HepG2 (cell line): ENCODE measurements around the gene CACNA1G. TPM values are rescaled to one million over a fixed set of nuclear protein-coding genes. Genes with fewer than 3 reads are reported as not detected.
A peak's percentile ranks its signal among the peaks of the same experiment; 100 is the strongest.

Experiments used
- FOXC1 ChIP-seq: sonication (generic); formaldehyde crosslinking; IDR thresholded peaks from 2 replicates; pipeline ENCODE4 v1.8.0; 2022; ENCODE audit warnings: mild to moderate bottlenecking, missing genetic modification reagents, borderline replicate concordance
- HNRNPLL ChIP-seq: fragments of 200-400 bp; formaldehyde crosslinking; IDR thresholded peaks from 2 replicates; pipeline ENCODE4 v1.6.1; 2017; ENCODE audit warnings: mild to moderate bottlenecking, low read depth, low read length; ENCODE audit not compliant: poor library complexity, severe bottlenecking
- KLF12 ChIP-seq: sonication (generic); formaldehyde crosslinking; IDR thresholded peaks from 2 replicates; pipeline ENCODE4 v1.4.0; 2020; ENCODE audit warnings: missing genetic modification reagents, borderline replicate concordance
- SAP130 ChIP-seq: IDR thresholded peaks from 2 replicates; pipeline ENCODE4 v1.6.1; 2016; ENCODE audit warnings: low read depth
- SNAPC2 ChIP-seq: sonication (generic); formaldehyde crosslinking; IDR thresholded peaks from 2 replicates; pipeline ENCODE4 v1.8.1; 2022; ENCODE audit warnings: mild to moderate bottlenecking, missing genetic modification reagents
- SP1 ChIP-seq, 2 experiments: fragments of 450-650 bp in 1 of 2; sonication (generic) in 1 of 2; formaldehyde crosslinking in 1 of 2; IDR thresholded peaks; 2 replicates each; pipeline versions ENCODE4 v1.4.0 to v1.6.1; 2016 to 2020; ENCODE audit warnings: missing genetic modification reagents in 1 of 2
- ZBTB2 ChIP-seq: sonication (generic); formaldehyde crosslinking; IDR thresholded peaks from 2 replicates; pipeline ENCODE4 v1.8.0; 2022; ENCODE audit warnings: low read depth, missing genetic modification reagents
- ZNF10 ChIP-seq: sonication (generic); formaldehyde crosslinking; IDR thresholded peaks from 2 replicates; pipeline ENCODE4 v1.4.0; 2020; ENCODE audit warnings: mild to moderate bottlenecking, low read depth, missing genetic modification reagents, borderline replicate concordance
- ZNF687 ChIP-seq: sonication (generic); formaldehyde crosslinking; IDR thresholded peaks from 2 replicates; pipeline ENCODE4 v1.5.1; 2020; ENCODE audit warnings: mild to moderate bottlenecking, missing genetic modification reagents, moderate library complexity
- ZNF782 ChIP-seq: sonication (generic); formaldehyde crosslinking; IDR thresholded peaks from 2 replicates; pipeline ENCODE4 v1.4.0; 2020; ENCODE audit warnings: missing genetic modification reagents, mild to moderate bottlenecking, borderline replicate concordance
- ZSCAN31 ChIP-seq: sonication (generic); formaldehyde crosslinking; IDR thresholded peaks from 2 replicates; pipeline ENCODE4 v1.5.0; 2020; ENCODE audit warnings: low read depth, mild to moderate bottlenecking, missing genetic modification reagents
- polyA plus RNA-seq, 8 experiments: library from polyadenylated mRNA; depleted of rRNA in 3 of 8; stranded (reverse) in 7 of 8; unstranded in 1 of 8; fragments of >200 nt; fragmentation: Illumina TruSeq in 4 of 8; extraction: Trizol in 4 of 8; gene quantifications; 2 replicates each; pipeline versions ENCODE4 v1.2.1 to v1.2.3, GENCODE V29; 2011 to 2016; ENCODE audit warnings: low read depth in 4 of 8, missing spikeins in 1 of 8, mixed read lengths in 1 of 8; ENCODE audit not compliant: insufficient read depth in 1 of 8
- total RNA-seq, 5 experiments: library from RNA; depleted of rRNA; stranded (reverse); fragments of >200 nt; fragmentation: Illumina TruSeq; extraction: Trizol; gene quantifications; 2 replicates each; pipeline ENCODE4 v1.2.3, GENCODE V29; 2016; ENCODE audit warnings: low read depth in 1 of 5
- TF ChIP-seq, protein P1 (sequence below): sonication (generic); formaldehyde crosslinking; IDR thresholded peaks from 2 replicates; pipeline ENCODE4 v1.8.1; 2022; ENCODE audit warnings: low read depth, mild to moderate bottlenecking, missing genetic modification reagents
- TF ChIP-seq, protein P2 (sequence below): sonication (generic); formaldehyde crosslinking; IDR thresholded peaks from 2 replicates; pipeline ENCODE4 v1.5.1; 2020; ENCODE audit warnings: missing genetic modification reagents, mild to moderate bottlenecking, borderline replicate concordance
- TF ChIP-seq, protein P3 (sequence below): sonication (generic); formaldehyde crosslinking; IDR thresholded peaks from 2 replicates; pipeline ENCODE4 v1.4.0; 2020; ENCODE audit warnings: missing genetic modification reagents, borderline replicate concordance

Gene CACNA1G
- total and polyA plus RNA-seq, 2 of the 13 experiments (the other 11 are each of a cell fraction or from before 2014, with no cell fraction given) = 0.02 TPM; not detected in 1

DNA sequence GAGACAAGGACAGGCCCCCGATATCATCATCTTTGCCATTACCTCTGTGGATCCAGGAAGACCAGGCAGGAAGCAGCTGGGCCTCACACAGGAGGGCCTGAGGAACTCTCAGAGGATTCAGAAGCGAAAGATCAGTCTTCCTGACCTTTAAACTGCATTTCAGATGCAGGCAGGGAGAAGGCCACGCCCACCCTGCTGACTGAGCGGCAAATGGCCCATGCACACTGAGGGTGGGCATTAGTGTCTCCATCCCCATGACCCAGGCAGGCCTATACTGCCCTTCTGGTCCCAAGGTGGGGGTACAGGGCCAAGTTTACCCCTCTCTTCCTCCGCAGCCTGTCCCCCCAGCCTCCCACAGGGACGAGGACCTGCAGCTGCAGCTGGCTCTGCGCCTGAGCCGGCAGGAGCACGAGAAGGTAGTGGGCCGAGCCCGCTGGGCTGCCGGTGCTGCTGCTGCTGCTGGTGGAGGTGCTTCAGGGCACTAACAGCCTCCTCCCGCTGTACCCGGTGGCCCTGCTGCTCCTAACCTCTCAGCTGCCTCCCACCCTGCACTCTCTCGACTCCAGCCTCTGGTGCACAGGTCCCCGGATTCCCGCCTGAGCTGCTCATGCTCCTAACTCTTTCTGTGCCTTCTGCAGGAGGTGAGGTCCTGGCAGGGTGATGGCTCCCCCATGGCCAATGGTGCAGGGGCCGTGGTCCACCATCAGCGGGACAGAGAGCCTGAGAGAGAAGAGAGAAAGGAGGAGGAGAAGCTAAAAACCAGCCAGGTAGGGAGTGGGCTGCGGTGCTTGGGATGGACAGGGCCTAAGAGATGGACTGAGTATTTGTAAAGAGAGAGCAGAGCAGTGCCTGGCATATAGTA is 21.7 kb upstream of the CACNA1G start (continued):
- TF ChIP-seq ZNF687 (peak; percentile 91), SAP130 (CRISPR knock-in tag) (peak; percentile 74), KLF12 (CRISPR knock-in tag) (0 out of 2 replicates have a peak, but pooled peaks have one; percentile 65), ZNF10 (CRISPR knock-in tag) (0 out of 2 replicates have a peak, but pooled peaks have one; percentile 54), HNRNPLL (peak; percentile 33), ZBTB2 (0 out of 2 replicates have a peak, but pooled peaks have one; percentile 56), FOXC1 (0 out of 2 replicates have a peak, but pooled peaks have one; percentile 22), SP1 (IDR thresholded peaks at IDR 0.05) (no peak), SP1 (CRISPR knock-in tag; IDR thresholded peaks at IDR 0.05) (peak; percentile 77; the same call in 1 of the 2 replicates), SNAPC2 (0 out of 2 replicates have a peak, but pooled peaks have one; percentile 42), ZSCAN31 (peak; percentile 74; the same call in 1 of the 2 replicates), ZNF782 (CRISPR knock-in tag) (0 out of 2 replicates have a peak, but pooled peaks have one; percentile 28)
- TF ChIP-seq, protein P1, sequence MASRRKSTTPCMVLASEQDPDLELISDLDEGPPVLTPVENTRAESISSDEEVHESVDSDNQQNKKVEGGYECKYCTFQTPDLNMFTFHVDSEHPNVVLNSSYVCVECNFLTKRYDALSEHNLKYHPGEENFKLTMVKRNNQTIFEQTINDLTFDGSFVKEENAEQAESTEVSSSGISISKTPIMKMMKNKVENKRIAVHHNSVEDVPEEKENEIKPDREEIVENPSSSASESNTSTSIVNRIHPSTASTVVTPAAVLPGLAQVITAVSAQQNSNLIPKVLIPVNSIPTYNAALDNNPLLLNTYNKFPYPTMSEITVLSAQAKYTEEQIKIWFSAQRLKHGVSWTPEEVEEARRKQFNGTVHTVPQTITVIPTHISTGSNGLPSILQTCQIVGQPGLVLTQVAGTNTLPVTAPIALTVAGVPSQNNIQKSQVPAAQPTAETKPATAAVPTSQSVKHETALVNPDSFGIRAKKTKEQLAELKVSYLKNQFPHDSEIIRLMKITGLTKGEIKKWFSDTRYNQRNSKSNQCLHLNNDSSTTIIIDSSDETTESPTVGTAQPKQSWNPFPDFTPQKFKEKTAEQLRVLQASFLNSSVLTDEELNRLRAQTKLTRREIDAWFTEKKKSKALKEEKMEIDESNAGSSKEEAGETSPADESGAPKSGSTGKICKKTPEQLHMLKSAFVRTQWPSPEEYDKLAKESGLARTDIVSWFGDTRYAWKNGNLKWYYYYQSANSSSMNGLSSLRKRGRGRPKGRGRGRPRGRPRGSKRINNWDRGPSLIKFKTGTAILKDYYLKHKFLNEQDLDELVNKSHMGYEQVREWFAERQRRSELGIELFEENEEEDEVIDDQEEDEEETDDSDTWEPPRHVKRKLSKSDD (CRISPR knock-in tag) = 0 out of 2 replicates have a peak, but pooled peaks have one; percentile 55
- TF ChIP-seq, protein P2, sequence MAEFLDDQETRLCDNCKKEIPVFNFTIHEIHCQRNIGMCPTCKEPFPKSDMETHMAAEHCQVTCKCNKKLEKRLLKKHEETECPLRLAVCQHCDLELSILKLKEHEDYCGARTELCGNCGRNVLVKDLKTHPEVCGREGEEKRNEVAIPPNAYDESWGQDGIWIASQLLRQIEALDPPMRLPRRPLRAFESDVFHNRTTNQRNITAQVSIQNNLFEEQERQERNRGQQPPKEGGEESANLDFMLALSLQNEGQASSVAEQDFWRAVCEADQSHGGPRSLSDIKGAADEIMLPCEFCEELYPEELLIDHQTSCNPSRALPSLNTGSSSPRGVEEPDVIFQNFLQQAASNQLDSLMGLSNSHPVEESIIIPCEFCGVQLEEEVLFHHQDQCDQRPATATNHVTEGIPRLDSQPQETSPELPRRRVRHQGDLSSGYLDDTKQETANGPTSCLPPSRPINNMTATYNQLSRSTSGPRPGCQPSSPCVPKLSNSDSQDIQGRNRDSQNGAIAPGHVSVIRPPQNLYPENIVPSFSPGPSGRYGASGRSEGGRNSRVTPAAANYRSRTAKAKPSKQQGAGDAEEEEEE (CRISPR knock-in tag) = peak; percentile 86
- TF ChIP-seq, protein P3, sequence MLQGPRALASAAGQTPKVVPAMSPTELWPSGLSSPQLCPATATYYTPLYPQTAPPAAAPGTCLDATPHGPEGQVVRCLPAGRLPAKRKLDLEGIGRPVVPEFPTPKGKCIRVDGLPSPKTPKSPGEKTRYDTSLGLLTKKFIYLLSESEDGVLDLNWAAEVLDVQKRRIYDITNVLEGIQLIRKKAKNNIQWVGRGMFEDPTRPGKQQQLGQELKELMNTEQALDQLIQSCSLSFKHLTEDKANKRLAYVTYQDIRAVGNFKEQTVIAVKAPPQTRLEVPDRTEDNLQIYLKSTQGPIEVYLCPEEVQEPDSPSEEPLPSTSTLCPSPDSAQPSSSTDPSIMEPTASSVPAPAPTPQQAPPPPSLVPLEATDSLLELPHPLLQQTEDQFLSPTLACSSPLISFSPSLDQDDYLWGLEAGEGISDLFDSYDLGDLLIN = no peak
